Suppressor macrophage (primary cell): ENCODE results near the gene AURKAIP1.
A peak's percentile ranks its signal among the peaks of the same experiment; 100 is the strongest.
"Not testable (repeated sequence)": the region's sequence is repeated elsewhere in the genome, so short reads cannot be mapped to it uniquely, and the experiment has no call there.

Experiments
- DNase-seq, 4 experiments: peaks; one replicate each; pipeline ENCODE4 v3.0.0-alpha.2; 2020 to 2022
- total RNA-seq, 17 experiments: gene quantifications; one replicate each; lab custom pipeline; 2026; ENCODE audit warnings: mixed read lengths in 6 of 17, inconsistent platforms in 3 of 17; lab: John Stamatoyannopoulos, UW

AURKAIP1 gene
- total RNA-seq = 24.9 to 82.1 (median 38.4) reads per million in 17 experiments

DNA sequence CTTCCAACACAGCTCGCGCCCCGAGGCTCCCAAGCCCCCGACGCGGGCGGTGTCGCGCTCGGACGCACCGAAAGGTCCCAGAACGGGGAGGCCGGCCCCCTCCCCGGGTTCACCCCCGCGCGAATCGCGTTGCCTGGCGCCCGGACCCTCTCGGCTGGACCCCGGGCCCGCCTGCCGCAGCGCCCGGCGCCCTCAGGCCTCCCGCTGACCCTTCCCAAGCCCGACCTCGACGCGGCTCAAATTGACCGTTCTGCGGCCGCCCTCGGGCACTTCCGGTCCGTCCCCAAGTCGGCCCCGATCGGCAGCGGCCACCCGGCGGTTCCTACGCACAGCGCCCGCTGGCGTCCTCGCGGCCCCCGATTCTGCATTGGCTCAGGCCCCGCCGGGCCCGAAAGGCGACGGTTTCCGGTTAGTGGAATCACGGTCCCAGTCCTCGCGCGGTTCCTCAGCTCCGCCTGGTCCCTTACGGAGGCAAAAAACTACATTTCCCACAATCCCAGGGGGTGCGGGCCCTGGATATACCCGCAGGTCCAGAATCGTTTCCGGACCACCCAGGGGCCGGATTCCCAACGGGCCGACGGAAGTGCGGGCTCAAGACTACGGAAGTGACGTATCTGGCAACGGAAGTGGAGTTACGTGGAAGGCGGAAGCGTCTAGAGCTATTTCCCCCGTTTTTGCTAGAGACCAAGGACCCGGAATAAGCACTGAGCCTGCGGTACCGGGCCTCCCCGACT, at the start of gene AURKAIP1:
Gene AURKAIP1 (minus strand): TSS at position 279 of the 734 bp plus-strand sequence. CDS start 451 bp downstream, outside the sequence.
- DNase-seq = peak; percentile 100

DNA sequence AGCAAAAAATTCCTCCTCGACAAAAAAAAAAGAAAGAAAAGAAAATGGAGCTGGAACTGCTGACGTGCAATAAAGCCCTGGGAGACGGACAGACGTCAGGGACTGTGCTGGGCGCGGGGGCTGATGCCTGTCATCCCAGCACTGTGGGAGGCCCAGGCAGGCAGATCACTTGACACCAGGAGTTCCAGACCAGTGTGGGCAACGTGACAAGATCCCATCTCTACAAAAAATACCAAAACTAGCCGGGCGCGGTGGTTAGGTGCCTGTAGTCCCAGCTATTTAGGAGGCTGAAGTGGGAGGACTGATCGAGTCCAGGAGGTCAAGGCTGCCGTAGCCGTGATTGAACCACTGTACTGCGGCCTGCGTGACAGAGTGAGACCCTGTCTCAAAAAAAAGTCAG, 49.7 kb upstream of the AURKAIP1 start:
- DNase-seq = no peak

DNA sequence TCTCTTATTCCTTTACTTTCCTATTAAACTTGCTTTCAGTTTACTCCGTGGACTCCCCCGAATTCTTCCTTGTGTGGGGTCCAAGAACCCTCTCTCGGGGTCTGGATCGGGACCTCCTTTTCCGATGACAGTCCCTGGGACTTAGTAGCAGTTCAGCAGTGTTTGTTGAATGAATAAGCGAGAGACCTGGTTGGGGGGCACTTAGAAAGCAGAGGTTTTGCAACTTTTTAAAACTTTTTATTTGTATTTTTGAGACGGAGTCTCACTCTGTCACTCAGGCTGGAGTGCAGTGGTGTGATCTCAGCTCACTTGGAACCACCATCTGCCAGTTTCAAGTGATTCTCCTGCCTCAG, 48.2 kb upstream of the AURKAIP1 start:
- no peak for DNase-seq

DNA sequence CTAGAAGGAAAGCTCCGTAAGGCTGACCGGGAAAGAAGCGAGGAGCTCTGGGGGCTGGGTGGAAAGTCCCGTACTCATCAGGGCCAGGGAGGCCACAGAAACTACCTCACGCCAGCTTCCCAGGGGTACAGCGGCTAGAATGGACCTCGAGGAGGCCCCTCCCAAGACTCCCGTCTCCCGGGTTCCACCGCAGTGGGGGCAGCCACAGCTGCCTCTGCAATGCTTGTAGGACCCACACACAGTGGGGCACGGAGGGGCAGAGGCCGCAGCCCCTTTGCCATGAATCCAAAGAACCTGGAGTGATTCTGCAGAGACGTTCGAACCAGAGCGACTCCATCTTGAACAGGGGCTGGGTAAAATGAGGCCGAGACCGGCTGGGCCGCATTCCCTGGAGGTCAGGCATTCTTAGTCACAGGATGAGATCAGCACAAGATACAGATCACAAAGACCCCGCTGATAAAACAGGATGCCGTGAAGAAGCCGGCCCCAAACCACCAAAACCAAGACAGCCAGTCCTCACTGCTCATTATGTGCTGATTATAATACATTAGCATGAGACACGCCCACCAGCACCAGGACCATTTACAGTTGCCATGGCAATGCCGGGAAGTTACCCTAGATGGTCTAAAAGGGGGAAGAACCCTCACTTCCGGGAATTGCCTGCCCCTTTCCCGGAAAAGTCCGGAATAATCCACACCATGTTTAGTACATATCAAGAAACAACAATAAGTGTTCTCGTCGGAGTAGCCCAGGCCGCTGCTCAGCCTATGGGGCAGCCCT, 47.6 kb upstream of the AURKAIP1 start:
- no peak for DNase-seq

DNA sequence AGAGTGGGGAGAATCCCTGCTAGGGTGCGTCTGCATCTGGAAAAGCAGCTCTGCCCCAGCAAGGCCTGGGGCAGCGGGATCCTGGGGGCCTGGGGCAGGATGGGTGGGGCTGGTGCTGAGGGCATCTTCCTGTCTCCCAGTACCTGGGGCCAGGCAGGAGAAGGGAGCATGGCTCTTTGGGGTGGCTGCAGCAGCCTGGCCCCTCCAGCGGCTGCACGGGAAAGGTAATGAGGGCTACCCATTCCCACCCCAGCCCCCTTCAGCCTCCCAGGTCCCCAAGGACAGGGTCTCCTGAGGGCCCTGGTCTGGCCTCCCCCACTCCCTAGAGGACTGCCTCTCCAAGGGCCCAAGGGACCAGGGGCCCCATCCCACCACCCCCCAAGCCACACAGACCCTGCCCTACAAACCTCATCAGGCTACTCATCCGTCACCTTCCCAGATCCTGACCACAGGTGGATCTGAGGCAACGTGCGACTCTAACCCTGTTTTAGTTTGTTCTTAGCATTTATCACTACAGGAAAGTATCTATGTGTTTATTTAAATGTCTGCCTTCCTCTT, 47.0 kb upstream of the AURKAIP1 start:
- DNase-seq = no peak

DNA sequence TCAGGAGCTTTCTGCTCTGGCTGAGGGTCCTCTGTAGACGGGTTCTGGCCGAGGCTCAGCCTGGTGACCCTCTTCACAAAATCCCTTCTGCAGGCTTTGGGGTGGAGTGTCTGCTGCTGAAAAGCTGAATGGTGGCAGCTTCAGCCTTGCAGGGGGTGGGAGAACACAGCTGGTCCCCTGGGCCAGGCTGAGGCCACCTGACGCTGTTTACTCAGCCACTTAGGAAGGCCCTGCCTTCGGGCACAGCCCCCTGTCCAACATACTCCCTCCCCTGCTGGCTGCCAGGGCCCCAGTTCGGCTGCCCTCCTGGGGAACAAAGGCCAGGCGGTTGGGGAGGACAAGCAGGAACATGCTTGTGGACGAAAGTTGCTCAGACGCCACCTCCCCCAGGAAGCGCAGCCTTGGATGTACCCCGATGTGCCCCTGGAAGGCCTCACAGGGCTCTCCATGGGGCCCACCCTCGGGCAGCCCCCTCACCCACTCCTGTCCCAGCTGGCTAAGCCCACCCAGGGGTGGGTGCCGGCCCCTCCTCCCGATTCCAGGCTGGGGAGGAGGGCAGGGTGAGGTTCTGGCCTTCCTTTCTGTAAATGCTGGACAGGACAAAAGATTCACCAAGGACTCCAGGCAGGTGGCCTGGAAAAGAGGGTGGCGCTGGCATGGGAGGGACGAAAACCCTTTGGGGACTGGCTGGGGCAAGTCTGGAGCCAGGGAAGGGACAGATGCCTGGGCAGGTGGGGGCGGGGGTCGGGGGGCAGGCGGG, 46.3 kb upstream of the AURKAIP1 start, which contains the start of gene ANKRD65:
Gene ANKRD65 (minus strand): TSS at position 130 of the 760 bp plus-strand sequence. CDS start 271 bp downstream, outside the sequence.
- DNase-seq = no peak

DNA sequence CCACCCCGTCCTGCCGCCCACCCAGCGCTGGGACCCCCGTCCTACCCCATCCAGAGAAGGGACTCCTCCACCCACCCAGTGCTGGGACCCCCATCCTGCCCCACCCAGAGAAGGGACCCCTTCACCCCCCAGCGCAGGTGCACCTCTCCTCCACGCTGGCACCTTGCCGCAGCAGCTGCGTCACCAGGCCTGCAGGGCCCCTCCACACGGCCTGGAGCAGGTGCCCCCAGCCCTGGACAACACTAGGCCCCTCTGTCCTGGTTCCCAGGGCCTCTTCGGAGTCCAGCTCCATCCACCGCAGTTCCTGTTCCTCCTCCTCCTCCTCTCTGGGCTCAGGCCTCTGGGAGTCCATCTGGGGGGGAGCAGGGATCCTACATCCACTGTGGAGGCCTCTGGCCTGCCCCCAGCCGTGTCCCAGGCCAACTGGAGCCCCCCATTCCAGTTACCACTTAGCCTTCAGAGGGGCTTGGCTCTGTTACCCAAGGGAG, 45.7 kb upstream of the AURKAIP1 start:
- DNase-seq = no peak

DNA sequence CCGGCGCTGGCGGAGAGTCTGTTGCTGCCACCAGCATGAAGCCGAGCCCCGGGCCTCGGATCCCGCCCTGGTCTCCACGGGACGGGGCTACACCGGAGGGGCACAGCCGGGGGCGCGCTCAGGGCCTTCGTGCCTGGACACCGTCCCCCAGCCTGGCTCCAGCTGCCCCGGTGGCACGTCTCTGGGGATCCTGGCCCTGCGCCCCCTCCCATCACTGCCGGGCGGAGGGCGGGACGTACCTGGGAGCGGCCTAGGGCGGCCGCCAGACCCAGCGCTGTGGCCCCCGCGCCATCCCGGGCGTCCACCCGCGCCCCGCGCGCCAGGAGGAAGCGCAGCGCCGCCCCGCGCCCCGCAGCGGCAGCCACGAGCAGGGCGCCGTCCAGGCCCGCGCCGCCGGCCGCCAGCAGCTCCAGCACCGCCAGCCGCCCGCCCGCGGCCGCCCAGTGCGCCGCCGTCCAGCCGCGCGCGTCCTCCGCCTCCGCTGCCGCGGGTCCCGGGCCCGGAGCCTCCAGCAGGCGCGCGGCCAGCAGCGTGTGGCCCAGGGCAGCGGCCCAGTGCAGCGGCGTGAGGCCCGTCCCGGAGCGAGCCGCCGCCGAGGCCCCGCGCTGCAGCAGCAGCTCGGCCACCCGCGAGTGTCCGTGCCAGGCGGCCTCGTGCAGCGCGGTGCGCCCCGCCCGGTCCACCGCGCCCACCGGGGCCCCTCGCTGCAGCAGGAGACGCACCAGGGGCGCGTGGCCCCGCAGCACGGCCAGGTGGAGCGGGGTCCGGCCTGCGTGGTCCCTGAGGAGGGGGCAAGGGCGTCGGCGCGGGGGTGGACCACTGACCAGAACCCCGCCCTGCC, 45.0 kb upstream of the AURKAIP1 start:
- peak in 3 of 4 experiments; percentile 23 to 72 (median 49) for DNase-seq

DNA sequence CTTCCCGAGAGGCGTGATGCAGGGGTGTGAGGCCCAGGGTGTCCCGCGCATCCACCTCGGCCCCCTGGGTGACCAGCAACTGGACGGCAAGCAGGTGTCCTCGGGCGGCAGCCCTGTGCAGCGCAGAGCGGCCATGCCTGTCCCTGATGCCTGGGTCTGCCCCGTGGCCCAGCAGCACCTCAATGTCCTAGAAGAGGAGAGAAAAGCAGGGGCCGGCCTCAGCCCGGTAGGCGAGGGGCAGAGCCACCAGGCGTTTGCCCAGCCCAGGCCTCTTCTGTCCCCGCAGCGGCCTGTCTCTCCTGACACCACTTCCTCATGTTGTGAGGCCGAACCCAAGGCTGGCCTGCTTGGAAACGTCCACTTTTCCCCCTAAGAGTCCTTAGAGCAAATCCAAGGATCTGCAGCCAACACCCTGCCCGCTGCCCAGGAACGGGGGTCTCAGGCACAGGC, 44.4 kb upstream of the AURKAIP1 start:
- DNase-seq = no peak

DNA sequence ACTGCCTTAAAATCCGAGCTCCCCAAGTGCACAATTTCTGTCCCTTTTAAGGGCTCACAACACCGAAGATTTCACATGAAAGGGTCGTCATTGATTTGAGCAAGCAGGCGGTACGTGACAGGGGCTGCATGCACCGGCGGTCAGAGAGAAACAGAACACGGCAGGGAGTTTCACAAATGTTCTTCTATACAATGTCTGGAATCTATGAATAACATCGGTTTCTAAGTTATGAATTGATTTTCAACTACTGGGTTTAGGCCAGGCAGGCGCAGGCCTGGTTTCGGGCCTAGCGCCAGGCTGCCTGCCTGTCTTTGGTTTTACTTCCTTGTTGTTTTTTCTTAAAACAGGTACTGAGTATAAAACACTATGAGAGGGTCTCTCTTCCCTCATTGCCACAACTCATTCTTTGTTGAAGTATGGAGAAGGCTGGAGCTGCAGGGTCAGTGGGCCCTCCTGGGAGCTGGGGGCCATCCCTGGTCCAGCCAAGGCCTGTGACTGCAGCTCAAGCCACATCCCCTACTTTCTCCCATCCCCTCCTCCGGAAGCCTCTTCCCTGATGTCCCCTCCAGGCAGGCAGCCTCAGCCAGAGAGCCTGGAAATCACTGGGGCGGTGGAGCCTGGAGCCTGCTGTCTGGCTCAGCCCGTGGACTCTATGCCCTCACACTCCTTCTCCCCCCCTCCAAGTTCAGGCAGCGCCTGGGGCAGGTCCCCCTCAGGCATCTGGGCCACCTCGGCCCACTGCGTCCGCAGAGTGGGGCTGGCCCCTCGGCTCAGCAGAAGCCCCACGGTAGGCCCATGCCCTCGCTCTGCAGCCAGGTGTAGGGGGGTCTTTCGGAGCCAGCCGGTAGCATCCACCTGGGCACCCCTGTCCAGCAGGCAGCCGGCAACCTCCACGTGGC, 43.7 kb upstream of the AURKAIP1 start:
- no peak for DNase-seq

DNA sequence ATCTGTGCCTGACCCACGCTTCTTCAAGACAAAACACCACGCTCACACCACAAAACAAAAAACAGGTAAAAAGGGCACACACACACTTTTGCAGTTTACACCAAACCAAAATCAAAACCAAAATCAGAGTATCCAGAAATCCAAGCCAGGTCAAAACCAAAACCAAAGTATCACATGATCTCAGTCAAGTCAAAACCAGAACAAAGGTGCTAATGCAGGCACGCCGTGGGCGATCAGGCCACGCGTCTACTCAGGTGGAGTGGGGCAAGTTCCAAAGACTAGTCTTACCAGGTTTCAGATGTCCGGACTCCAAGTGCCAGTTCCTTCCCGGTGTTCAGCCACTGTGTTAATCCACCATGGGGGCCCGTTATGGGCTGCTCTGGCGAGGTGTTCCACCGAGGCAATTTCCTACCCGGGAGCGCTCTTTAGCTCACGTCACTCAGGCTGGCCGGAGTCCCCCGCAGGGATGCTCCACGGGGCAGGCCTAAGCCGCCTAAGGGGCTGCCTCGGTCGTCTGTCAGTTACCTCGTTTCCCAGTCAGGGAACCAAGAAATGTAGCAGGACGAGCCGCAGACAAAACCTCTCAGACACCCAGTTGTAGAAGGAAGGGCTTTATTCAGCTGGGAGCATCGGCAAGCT, 42.9 kb upstream of the AURKAIP1 start:
- DNase-seq = not testable (repeated sequence)

DNA sequence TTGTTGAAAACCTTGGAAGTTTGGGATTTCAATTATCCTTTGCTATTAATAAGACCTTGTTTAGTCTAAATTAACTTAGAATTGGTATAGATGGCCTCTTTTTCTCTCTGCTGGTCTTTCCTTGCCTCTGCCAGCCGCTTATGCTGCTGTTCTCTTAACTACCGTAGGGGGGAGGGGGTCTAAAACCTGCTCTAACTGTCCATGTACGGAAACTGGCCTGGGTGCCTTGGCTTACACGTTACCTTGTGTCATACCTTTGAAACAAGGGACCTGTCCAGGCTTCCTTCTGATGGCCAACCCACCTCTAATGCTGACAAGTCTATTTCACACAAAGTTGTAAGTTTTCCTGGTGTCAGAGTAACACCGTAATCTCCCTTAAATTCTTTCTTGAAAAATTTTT, 42.4 kb upstream of the AURKAIP1 start:
- DNase-seq = not testable (repeated sequence)

DNA sequence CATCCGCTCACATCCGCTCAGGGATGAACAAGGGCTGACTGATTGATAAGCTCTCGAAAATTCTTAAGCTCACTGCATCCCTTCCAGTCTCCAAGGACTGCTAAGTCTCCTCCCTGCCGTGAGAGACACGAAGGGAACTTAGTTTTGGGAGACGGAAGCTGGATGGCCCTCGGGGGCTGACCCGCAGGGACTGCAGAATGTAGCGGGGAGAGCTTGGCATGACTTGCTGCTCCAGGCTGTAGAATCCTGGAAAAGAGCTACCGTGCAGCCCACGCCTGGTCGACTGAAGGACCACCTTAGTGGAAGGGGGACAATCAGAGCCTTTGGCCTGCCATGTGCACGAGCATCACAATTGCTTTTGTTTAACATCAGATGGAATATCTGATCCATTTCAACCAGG, 40.7 kb upstream of the AURKAIP1 start:
- no peak for DNase-seq

DNA sequence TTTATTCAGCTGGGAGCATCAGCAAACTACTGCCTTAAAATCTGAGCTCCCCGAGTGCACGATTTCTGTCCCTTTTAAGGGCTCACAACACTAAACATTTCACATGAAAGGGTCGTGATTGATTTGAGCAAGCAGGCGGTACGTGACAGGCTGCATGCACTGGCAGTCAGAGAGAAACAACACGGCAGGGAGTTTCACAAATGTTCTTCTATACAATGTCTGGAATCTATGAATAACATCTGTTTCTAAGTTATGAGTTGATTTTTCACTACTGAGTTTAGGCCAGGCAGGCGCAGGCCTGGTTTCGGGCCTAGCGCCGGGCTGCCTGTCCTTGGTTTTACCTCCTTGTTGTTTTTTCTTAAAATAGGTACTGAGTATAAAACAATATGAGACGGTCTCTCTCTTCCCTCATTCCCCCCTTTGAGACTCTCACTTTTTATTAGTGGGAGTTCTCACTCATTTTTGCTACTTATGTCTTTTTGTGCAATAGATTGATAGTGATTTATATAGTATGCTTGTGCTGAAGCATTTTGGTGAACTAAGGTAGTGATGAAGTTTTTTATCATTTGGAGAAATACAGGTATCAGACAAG, 37.4 kb upstream of the AURKAIP1 start:
- DNase-seq = not testable (repeated sequence)

DNA sequence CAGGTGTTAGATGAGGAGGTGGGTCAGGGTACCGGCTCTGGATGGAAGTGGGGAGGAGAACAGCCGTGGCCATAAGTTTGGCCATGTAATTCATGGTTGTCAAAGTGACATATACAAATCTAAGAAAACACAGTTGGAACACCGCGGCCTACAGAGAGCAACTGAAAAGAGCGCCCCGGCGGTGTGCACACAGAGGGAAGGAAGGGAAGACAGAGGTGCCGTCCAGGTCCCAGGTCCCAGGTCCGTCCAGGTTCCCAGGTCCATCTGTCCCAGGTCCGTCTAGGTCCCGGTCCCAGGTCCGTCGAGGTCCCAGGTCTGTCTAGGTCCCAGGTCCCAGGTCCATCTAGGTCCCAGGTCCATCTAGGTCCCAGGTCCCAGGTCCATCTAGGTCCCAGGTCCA, 36.6 kb upstream of the AURKAIP1 start:
- DNase-seq = no peak

DNA sequence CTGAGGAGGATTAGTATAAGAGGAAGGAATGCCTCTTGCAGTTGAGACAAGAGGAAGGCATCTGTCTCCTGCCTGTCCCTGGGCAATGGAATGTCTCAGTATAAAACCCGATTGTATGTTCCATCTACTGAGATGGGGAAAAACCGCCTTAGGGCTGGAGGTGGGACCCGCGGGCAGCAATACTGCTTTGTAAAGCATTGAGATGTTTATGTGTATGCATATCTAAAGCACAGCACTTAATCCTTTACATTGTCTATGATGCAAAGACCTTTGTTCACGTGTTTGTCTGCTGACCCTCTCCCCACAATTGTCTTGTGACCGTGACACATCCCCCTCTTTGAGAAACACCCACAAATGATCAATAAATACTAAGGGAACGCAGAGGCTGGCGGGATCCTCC, 35.2 kb upstream of the AURKAIP1 start:
- not testable (repeated sequence) for DNase-seq

DNA sequence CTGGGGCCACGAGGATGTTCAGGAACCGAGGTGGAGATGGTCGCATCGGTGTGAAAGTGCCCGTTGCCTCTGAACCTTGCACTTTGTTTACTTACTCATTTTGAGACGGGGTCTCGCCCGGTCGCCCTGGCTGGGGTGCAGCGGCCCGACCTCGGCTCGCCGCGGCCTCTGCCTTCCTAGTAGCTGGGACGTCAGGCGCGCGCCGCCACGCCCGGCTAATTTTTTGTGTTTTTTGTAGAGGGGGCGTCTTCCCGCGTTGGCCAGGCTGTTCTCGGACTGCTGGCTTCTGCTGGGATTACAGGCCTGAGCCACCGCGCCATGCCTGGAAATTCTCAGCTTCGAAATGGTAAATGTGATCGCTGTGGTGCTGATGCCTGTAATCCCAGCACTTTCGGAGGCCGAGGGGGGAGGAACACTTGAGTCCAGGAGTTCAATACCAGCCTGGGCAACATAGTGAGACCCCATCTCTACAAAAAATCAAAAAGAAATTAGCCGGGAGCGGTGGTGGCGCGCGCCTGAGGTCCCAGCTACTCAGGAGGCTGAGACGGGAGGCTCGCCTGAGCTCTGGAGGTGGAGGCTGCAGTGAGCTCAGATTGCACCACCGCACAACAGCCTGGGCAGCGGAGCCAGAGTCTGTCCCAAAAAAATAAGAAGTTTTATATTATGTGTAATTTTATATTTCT, 32.8 kb upstream of the AURKAIP1 start:
- DNase-seq = peak; percentile 29 to 62 (median 43)

DNA sequence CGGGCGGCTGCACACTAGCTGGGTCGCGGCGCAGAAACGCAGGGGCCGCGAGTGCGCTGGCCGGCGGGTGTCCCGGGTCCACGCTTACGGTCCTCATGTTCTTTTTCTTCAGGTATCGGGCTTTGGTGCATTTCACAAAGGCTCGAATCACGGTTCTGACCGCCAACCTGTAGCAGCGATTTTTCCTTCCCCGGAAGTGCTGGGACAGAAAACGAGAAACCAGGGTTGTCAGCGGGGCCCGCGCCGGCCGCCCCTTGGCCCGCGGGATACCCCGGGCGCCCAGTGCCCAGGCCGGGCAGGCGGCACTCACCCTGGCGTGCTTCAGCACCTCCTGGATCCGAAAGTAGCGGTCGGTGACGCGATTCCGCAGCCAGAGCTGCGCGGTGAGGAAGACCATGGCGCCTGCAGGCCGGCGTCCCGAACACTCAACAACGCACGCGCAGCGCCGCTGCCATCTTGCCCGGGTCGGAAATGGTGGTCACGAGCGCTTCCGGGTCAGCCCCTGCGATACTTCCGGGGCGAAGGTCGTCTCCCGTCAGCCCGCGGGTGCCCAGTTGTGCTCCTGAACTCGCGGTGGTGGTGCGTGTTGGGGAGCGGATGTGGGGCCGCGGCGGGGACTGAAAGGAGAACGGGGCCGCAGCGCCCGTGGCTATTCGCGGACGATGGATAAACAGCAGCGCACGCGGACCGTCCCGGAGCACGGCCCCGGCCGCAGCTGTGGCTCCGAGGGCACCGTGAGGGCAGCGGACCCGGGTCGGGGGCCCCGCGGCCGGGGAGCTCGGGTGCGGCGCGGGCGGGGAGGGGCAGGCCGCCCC, 32.0 kb upstream of the AURKAIP1 start, which contains the start of gene MRPL20:
Gene MRPL20 (minus strand): TSS at position 473 of the 815 bp plus-strand sequence. CDS start 76 bp downstream, at position 397.
- peak; percentile 95 to 98 (median 97) for DNase-seq
